K562 (cell line): Measurements from ENCODE around the gene FBXO11. TPM values are rescaled to one million over a fixed set of nuclear protein-coding genes. Genes with fewer than 3 reads are reported as not detected.

ENCODE experiments used
- CBX5 ChIP-seq: IDR thresholded peaks from 2 replicates; pipeline ENCODE4 v1.6.1; 2014; ENCODE audit warnings: low read depth, borderline replicate concordance
- COPS2 ChIP-seq: fragments of 450-650 bp; conservative IDR thresholded peaks from 2 replicates; pipeline ENCODE4 v1.6.1; 2016; ENCODE audit warnings: mild to moderate bottlenecking, moderate library complexity
- ESRRA ChIP-seq: fragments of 450-650 bp; IDR thresholded peaks from 2 replicates; pipeline ENCODE4 v1.6.1; 2014; ENCODE audit warnings: low read depth, mild to moderate bottlenecking, moderate library complexity, borderline replicate concordance
- ESRRB ChIP-seq: fragments of 250-450 bp; sonication (Bioruptor Pico); IDR thresholded peaks from 2 replicates; pipeline ENCODE4 v1.5.0; 2020; ENCODE audit warnings: mild to moderate bottlenecking, moderate library complexity, borderline replicate concordance
- ETV6 ChIP-seq, 3 experiments: fragments of 150-350 bp in 1 of 3; sonication (generic) in 1 of 3; formaldehyde crosslinking in 1 of 3; IDR thresholded peaks; 2 replicates each; pipeline versions ENCODE4 v1.6.1 to v1.8.0; 2014 to 2022; ENCODE audit warnings: borderline replicate concordance in 2 of 3, low read depth in 2 of 3, antibody characterized with exemption in 1 of 3, low read length in 1 of 3, mild to moderate bottlenecking in 1 of 3, missing genetic modification reagents in 1 of 3
- HOXB6 ChIP-seq: fragments of 250-450 bp; sonication (Bioruptor Pico); IDR thresholded peaks from 2 replicates; pipeline ENCODE4 v1.5.1; 2022; ENCODE audit warnings: mild to moderate bottlenecking, borderline replicate concordance
- KAT2B ChIP-seq: IDR thresholded peaks from one replicate; pipeline ENCODE4 v1.6.1; 2012; ENCODE audit warnings: low read depth, mild to moderate bottlenecking, control low read depth, inconsistent platforms, low read length, moderate library complexity
- NFIC ChIP-seq: fragments of 450-650 bp; IDR thresholded peaks from 2 replicates; pipeline ENCODE4 v1.6.1; 2017; ENCODE audit warnings: mild to moderate bottlenecking, inconsistent platforms
- RBM34 ChIP-seq: fragments of 200-400 bp; formaldehyde crosslinking; IDR thresholded peaks from 2 replicates; pipeline ENCODE4 v1.6.1; 2018; ENCODE audit warnings: low read length, borderline replicate concordance; ENCODE audit not compliant: insufficient read depth
- ZNF780A ChIP-seq: fragments of 250-450 bp; sonication (Bioruptor Pico); IDR thresholded peaks from 2 replicates; pipeline ENCODE4 v1.5.0; 2021; ENCODE audit warnings: mild to moderate bottlenecking
- polyA plus RNA-seq, 8 experiments: library from polyadenylated mRNA; depleted of rRNA in 4 of 8; stranded (reverse) in 5 of 8; unstranded in 3 of 8; fragments of >200 nt; fragmentation: Nextera tagmentation in 2 of 8; fragmentation: Illumina TruSeq in 1 of 8; extraction: Ambion mirVana in 2 of 8; extraction: Trizol in 1 of 8; gene quantifications; 2 replicates each; pipeline versions ENCODE4 v1.2.1 to v1.2.3, GENCODE V29; 2011 to 2014; ENCODE audit warnings: inconsistent platforms in 1 of 8, missing spikeins in 1 of 8
- total RNA-seq, 7 experiments: library from RNA; depleted of rRNA in 6 of 7; stranded (reverse); fragments of >200 nt in 6 of 7; fragmentation: Illumina TruSeq in 2 of 7; extraction: Trizol in 2 of 7; gene quantifications; 2 replicates each; pipeline versions ENCODE4 v1.2.1 to v1.2.3, GENCODE V29; 2011 to 2021; ENCODE audit warnings: low replicate concordance in 1 of 7
- TF ChIP-seq, protein P1 (sequence below), 2 experiments: fragments of 450-650 bp in 1 of 2; sonication (generic) in 1 of 2; formaldehyde crosslinking in 1 of 2; IDR thresholded peaks; 2 replicates each; pipeline versions ENCODE4 v1.7.1 to v1.9.0; 2016 to 2022; ENCODE audit warnings: inconsistent platforms in 1 of 2, mild to moderate bottlenecking in 1 of 2, missing genetic modification reagents in 1 of 2
- TF ChIP-seq, protein P2 (sequence below): fragments of 250-450 bp; sonication (Bioruptor Pico); IDR thresholded peaks from 2 replicates; pipeline ENCODE4 v1.9.0; 2021; ENCODE audit warnings: mild to moderate bottlenecking, inconsistent platforms
- TF ChIP-seq, protein P3 (sequence below): sonication (generic); formaldehyde crosslinking; IDR thresholded peaks from 2 replicates; pipeline ENCODE4 v1.5.0; 2020; ENCODE audit warnings: missing genetic modification reagents

The FBXO11 gene
- total and polyA plus RNA-seq, 9 of the 15 experiments (the other 6 are each of a cell fraction or from before 2014, with no cell fraction given) = 8.8 to 44.5 (median 24.1) TPM

DNA sequence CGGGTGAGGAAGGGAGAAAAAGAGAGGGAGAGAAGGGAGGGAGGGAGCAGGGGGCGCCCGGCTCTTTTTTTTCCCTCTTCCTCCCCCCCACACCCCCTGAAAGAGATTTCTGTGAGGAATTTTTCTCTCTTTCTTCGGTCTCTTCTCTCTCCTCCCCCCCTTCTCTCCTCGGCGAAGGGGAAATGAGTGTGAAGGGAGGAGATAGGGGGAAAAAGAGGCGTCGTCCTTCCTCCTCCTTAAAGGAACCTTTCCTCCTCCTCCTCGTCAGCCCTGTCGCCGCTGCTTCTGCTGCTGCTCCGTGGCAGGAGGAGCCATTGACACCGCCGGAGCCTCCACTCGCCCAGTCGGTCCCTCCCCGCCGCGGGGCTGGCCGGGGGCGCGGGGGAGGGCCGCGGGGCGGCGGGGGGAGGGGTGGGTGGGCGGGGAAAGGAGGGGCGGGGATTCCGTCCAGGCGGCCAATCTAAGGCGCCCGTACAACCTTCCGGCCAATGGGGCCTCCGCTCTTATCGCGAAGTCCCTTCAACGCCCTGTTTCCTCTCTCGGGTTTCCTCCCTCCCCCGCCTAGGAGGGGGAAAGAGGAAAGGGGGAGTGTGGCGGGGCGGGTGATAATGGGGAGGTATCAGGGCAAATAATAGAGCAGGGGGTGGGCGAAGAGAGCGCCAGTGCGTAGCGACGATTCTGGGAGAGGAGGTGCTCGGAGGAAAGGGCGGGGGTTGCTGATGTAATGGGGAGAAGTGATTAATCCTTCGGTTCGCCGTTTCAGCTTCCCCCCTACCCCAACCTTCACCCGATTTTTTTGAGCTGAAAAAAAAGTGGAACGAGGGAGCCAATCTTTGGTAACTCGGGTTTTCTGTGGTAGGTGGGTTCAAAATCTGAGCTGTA lies at the start of gene FBXO11 (continued):
- no peak; the same call in 1 of the 2 replicates for TF ChIP-seq NFIC
- TF ChIP-seq, protein P1, sequence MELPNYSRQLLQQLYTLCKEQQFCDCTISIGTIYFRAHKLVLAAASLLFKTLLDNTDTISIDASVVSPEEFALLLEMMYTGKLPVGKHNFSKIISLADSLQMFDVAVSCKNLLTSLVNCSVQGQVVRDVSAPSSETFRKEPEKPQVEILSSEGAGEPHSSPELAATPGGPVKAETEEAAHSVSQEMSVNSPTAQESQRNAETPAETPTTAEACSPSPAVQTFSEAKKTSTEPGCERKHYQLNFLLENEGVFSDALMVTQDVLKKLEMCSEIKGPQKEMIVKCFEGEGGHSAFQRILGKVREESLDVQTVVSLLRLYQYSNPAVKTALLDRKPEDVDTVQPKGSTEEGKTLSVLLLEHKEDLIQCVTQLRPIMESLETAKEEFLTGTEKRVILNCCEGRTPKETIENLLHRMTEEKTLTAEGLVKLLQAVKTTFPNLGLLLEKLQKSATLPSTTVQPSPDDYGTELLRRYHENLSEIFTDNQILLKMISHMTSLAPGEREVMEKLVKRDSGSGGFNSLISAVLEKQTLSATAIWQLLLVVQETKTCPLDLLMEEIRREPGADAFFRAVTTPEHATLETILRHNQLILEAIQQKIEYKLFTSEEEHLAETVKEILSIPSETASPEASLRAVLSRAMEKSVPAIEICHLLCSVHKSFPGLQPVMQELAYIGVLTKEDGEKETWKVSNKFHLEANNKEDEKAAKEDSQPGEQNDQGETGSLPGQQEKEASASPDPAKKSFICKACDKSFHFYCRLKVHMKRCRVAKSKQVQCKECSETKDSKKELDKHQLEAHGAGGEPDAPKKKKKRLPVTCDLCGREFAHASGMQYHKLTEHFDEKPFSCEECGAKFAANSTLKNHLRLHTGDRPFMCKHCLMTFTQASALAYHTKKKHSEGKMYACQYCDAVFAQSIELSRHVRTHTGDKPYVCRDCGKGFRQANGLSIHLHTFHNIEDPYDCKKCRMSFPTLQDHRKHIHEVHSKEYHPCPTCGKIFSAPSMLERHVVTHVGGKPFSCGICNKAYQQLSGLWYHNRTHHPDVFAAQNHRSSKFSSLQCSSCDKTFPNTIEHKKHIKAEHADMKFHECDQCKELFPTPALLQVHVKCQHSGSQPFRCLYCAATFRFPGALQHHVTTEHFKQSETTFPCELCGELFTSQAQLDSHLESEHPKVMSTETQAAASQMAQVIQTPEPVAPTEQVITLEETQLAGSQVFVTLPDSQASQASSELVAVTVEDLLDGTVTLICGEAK (IDR thresholded peaks at IDR 0.05) = no peak
- TF ChIP-seq, protein P1 (CRISPR knock-in tag; IDR thresholded peaks at IDR 0.05) = no peak
- no peak; the same call in 1 of the 2 replicates for TF ChIP-seq ESRRA
- TF ChIP-seq, protein P2, sequence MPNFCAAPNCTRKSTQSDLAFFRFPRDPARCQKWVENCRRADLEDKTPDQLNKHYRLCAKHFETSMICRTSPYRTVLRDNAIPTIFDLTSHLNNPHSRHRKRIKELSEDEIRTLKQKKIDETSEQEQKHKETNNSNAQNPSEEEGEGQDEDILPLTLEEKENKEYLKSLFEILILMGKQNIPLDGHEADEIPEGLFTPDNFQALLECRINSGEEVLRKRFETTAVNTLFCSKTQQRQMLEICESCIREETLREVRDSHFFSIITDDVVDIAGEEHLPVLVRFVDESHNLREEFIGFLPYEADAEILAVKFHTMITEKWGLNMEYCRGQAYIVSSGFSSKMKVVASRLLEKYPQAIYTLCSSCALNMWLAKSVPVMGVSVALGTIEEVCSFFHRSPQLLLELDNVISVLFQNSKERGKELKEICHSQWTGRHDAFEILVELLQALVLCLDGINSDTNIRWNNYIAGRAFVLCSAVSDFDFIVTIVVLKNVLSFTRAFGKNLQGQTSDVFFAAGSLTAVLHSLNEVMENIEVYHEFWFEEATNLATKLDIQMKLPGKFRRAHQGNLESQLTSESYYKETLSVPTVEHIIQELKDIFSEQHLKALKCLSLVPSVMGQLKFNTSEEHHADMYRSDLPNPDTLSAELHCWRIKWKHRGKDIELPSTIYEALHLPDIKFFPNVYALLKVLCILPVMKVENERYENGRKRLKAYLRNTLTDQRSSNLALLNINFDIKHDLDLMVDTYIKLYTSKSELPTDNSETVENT (CRISPR knock-in tag) = no peak
- TF ChIP-seq ESRRB (CRISPR knock-in tag) = no peak
- TF ChIP-seq, protein P3, sequence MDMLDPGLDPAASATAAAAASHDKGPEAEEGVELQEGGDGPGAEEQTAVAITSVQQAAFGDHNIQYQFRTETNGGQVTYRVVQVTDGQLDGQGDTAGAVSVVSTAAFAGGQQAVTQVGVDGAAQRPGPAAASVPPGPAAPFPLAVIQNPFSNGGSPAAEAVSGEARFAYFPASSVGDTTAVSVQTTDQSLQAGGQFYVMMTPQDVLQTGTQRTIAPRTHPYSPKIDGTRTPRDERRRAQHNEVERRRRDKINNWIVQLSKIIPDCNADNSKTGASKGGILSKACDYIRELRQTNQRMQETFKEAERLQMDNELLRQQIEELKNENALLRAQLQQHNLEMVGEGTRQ (CRISPR knock-in tag) = no peak
- TF ChIP-seq RBM34 = no peak
- no peak for TF ChIP-seq COPS2
- TF ChIP-seq CBX5 = no peak
- no peak for TF ChIP-seq HOXB6
- TF ChIP-seq ZNF780A (CRISPR knock-in tag) = no peak
- TF ChIP-seq ETV6 (IDR thresholded peaks at IDR 0.05; ENCODE audit: borderline replicate concordance in 1 of 2, low read depth in 2 of 2, low read length in 1 of 2) = peak in 1 of 2 experiments; percentile 1; a peak in 1 of 4 replicates
- no peak for TF ChIP-seq ETV6 (CRISPR knock-in tag; IDR thresholded peaks at IDR 0.05; ENCODE audit: borderline replicate concordance)
- TF ChIP-seq KAT2B = no peak
